Measurements from ENCODE around the gene GAS2L2.
"Not testable (repeated sequence)": the region's sequence is repeated elsewhere in the genome, so short reads cannot be mapped to it uniquely, and the experiment has no call there.

GAS2L2 gene

DNA sequence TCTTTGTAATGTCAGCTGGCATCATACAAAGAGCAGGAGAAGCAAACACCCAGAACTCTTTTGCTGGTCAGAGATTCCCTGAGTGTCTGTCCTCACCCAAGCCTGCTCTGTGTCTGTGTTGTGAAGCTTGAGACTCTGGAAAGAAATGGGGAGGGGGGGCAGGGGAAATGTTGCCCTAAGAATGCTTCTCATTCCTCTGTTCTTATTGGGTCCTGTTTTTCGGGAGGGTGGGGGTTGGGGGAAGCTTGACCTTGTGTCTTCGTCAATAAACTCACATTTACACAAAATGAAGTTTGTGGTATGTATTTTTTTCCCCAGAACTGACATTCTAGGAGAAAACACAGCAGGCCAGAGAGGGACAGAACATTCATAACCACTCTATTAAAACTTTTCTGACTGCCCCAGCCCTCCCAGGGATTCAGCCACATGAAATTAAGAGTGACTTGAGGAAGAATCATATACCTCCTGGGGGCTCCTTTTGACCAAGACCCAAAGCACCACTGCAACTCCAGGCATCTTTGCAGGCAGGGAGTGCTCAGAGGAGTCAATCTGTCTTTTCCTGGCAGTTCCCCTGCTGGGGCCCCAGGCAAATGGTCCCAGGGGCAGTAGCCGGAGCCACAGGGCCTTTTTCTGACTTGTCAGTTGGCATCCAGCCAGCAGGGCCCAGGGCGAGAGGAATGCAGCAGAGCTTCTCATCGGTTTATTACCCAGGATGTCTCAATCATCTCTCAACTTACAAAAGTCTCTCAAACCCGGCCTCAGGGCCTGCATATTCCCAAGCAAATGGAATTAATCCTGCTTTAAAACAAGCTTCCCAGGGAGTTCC is 26.7 kb downstream of the GAS2L2 start:
- DNase-seq: no peak

DNA sequence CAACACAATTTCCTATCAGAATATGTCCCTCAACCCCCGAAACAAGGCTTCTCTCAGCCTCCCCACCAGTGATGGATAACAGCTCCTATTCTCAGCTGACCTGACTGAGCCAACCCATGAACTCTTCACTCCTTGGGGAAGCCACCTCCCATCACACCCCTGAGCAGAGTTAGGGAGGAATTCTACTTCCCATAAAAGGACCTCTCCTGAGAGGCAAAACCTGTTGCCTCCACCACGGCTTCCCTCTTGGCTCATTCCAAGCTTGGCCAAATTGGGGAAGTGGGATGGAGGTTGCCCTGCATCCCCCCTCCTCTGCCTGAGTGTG is 27.3 kb downstream of the GAS2L2 start:
- DNase-seq: no peak

DNA sequence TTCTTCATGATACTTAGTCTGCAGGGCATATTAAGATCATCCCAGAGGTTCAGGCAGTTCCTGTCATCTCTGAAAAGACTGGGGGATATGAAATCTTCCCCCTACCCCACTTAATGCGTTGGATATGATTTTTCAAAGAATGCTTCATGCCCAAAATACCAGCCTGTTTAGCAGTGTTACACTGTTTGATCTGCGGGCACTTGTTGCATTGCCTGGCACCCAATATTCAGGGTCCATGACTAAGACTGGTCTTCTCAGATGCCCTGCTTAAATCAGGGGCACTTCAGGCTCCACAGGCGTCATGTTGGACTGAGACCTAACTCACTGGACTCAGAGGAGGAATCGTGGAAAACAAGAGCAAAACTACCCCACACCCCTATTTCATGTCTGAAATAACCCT is 28.0 kb downstream of the GAS2L2 start:
- DNase-seq: no peak

DNA sequence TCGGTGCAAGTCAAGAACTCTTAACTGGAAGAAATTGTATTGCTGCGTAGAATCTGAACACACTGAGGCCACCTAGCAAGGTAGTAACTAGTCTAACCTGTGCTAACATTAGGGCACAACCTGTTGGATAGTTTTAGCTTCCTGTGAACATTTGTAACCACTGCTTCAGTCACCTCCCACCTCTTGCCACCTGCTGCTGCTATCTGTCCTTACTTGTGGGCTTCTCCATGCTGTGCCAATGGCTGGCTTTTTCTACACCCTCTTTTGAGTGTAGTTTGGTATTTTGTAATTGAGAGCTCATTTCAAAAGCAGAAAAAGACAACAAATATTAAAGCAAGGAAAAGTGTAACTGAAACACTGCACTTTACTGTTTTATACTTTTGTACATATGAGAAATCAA is 29.3 kb downstream of the GAS2L2 start:
- no peak for DNase-seq

DNA sequence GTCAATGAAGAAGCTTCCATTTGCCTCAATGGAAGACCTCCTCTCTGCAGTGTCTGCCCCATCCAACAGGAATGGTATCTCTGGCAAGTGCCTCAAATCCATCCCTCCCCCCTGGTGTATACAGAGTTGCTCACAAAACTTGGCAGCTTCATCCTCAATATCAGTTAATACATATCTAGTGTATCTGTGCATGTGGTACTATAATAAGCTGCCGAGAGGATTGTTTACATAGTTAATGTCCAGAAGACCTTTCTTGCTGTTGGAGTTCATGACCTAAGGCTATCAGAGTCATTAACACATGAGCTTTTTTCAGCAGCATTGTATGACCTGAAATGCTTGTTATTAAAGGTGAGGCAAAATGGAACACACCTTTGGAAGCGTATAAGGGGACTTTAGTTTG is 35.6 kb downstream of the GAS2L2 start:
- no peak for DNase-seq

DNA sequence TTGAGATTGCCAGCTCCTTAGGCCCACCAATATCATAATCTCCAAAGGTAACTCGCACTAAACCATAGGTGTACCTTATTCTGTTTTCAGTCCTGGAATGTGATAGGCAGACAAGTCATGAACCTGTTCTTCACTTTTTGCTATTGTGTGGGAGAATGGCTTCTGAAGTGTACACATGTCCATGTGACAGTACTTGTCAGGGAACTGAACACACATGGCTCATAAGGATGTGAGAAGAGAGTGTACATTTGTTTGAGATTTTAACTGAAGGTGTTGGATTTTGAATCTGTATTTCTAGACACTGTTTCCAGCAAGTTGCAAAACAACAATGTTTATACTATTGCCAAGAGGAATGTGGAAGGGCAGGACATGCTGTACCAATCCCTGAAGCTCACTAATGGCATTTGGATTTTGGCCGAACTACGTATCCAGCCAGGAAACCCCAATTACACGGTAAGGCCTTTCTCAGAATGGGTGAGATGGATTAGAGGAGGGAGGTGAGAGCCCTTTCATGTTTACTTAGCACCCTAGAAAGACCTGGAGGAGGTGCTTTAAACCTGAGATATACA is 36.1 kb downstream of the GAS2L2 start:
- no peak for DNase-seq

DNA sequence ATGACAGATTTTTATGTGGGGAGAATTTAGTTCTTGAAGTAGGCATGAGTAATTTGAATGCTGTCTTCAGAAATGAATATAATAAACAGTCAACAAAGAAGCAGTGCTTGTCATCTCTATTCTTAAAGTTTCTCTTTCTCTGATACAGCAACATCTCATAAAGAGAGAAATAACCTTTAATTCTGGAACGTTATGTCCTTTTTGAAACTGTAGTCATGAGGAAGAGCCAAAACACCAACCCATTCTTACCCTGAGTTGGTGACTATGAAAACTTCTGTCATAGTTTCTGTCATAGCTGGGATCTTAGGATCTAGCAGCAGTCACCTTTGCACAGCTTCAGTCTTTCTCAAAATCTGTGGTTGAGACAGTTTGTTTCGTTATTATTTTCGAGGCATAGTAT is 36.9 kb downstream of the GAS2L2 start:
- DNase-seq: no peak

DNA sequence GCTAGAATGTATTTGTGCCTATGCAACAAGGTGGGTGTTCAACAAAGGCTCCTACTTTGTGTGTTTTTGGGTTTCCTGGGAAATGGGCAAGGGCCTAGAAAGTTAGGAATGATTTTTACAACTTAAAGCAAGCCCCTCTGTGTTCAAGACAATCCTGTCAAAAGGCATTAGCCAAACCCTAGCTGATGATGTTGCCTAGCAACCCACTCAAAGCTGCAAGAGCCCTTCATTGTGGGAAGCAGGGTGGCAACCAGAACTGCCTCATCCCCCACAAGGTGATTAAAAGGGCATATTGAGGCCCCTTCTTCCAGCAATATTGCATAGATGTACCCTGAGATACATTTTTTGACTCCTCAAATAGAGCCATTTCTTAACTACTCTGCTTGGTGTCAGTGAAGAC is 37.6 kb downstream of the GAS2L2 start:
- DNase-seq: no peak

DNA sequence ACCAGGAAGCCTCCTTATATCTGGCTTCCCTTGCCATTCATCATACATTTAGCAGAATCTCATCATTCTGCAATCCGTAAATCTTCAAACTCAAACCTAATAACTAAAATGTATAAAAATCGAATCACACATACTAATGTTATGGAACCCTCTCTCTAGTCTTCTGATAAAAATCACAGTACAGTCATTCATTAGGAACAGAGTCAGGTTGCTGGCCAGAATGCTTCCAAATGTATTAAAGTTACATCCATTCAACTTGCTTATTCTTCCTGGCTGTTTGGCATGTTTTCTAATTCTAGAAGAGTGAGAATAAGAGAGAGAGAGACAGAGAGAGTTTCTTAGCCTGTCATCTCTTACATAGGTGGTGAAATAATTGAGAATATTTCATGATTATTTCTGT is 38.1 kb downstream of the GAS2L2 start:
- DNase-seq: no peak

DNA sequence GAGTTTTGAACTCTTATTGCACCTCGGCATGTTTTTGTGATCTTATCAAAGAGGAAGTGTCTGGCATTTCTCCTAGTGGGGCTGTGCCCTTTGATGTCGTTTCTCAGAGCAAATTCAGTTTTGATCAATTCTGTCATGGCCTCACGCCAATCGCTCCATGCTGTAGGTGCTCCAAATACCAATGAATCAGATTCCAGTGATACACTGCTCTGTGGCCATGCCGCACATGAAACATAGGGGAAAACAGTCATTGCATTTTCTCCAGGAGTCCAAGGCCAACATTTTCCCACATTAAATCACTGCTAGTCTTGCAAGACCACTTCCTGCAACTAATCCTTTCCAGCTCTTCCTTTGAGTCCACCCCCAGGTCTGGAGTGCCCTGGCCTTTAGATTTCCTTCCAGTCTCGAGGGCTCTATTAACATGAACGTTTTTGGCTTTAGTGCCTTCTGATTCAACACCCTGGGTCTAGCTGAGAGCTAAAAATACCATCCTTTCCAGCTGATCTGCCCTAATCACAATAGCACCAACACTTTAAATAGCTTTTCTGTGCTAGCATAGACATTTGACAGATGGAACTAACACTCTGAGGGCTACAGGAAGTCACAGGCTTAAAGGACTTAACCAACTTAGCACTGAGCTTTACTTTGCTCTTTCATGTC is 39.8 kb downstream of the GAS2L2 start:
- no peak for DNase-seq

DNA sequence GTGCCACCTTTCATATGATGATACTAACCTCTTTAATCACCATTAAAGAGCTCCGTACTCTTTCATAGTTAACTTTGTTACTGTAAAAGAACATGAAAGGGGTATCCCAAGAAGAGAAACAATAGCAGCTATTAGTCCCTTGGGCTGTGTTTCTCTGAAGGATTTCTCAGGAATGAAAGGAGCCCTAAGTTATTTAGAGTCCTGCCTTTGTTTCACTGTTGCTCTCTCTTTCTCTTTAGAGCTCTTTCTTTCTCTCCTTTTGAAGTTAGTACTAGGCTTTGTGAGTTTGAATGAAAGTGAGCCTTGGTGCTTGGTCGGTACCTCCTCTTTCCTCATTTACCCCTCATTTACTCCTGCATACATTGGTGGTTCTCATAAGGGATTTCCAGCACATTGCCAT is 42.1 kb downstream of the GAS2L2 start:
- DNase-seq: no peak

DNA sequence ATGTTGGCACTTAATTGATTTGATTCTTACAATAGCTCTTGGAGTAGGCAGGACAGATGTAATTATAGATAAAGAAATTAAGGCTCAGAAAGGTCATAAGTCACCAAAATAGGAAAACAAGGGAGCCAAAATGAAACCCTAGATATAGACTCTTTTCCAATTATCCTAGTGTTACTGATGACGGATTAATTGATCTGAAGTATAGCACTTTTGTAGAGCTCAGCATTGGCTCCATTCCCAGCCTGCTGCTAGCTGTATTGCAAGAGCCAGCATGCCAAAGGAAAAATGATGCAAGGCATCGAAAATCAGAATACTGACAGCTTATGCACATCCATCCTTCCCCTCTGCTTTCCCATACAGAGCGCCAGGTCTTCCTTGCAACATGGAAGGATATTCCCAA is 43.2 kb downstream of the GAS2L2 start:
- no peak for DNase-seq

DNA sequence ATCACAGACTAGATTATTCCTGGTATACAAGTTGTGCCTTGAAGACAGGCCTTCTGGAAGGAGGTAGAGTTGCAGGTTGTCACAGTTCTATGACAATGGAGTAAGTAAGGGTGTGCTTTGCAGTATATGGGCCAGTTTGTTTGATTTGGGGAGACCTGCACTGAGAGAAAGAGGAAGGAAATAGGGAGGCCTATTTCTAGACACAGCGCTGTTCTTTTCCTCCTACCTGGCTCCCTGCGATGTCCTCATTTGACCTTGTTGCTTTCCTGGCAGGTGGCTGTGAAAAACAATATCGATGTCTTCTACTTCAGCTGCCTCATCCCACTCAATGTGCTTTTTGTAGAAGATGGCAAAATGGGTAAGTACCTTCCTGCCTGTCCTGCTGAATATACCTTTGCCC is 44.1 kb downstream of the GAS2L2 start:
- DNase-seq: no peak

DNA sequence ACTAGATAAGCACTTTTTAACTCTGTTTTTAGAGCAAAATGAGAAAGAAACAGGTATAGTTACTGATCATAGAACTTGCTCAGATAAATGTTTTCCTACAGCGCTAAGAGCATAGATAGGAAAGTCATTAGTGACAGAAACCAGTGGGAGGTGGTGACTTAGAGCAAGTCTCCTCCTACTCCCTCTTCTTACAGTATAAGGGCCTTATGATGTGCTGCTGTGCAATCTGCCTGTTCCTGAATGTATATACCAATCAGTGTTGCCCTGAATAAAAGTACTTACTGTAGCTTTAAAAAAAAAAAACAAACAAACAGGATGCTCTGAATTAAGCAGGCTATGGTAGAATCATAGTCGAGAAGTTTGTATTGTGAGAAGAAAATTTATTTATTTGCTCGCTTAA is 44.9 kb downstream of the GAS2L2 start:
- no peak for DNase-seq

DNA sequence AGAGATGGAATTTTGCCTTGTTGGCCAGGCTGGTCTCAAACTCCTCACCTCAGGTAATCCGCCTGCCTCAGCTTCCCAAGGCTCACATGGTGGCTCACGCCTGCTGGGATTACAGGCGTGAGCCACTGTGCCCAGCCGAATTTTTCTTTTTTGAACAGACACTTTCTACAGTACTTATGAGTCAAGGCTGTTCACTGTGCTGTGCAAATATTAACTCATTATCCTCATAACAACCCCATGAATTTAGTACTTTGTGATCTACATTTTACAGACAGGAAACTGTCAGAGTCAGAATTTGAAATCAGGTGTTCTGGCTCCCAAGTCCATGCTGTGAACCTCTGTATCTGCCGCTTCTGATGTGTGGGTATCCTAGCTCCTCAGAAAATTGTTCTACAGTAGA is 47.3 kb downstream of the GAS2L2 start:
- DNase-seq: no peak

DNA sequence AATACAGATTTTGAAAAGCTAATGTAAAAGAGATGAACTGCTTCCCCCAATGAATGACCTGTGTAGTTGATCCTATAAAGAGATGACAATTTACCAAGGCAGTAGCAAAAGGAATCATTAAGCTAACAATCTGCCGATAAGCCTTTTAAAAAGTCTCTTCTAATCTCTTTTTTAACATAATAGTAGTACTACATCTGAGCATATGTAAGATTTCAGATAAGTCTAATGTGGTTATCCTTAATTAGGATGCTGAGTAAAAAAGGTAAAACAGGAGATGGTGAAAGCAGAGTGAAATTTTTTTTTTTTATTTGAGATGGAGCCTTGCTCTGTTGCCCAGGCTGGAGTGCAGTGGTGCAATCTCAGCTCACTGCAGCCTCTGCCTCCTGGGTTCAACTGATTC is 47.8 kb downstream of the GAS2L2 start:
- no peak for DNase-seq

DNA sequence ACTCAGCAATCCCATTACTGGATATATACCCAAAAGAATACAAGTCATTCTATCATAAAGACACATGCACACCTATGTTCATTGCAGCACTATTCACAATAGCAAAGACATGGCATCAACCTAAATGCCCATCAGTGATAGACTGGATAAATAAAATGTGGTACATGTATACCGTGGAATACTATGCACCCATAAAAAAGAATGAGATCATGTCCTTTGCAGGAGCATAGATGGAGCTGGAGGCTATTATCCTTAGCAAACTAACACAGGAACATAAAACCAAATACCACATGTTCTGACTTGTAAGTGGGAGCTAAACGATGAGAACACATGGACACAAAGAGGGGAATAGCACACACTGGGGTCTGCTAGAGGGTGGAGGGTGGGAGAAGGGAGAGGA is 49.7 kb downstream of the GAS2L2 start:
- DNase-seq: not testable (repeated sequence)

DNA sequence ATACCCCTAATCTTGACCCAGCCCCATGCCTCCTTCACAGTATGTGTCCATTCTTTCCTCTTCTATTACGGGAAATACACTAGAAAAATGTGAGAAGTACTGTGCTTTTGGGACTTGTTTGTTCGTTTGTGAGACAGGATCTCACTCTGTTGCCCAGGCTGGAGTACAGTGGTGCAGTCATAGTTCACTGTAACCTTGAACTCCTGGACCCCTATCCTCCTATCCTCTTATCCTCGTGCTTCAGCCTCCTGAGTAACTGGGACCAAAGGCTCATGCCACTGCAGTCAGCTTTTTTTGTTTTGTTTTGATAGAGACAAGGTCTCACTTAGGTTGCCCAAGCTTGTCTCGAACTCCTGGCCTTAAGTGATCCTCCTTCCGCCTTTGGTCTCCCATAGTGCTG is 51.5 kb downstream of the GAS2L2 start:
- DNase-seq: no peak

DNA sequence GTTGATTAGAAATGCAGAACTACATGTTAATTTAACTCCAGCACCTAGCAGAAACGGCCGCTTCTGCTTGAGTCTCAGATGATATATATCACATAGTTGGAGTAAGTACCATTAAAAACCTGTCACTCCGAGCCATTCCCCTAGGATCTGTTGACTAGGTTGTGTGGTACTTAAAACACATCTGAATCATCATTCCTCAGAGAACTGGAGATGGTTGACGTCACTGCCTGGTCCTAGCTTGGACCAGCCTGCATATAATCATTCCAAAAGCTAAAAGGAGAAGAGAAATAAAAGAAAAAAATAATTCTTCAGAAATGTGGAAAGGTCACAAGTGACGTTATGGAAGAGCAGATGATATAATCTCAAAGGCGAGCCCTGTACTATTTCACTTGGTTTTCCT is 52.9 kb downstream of the GAS2L2 start:
- no peak for DNase-seq

DNA sequence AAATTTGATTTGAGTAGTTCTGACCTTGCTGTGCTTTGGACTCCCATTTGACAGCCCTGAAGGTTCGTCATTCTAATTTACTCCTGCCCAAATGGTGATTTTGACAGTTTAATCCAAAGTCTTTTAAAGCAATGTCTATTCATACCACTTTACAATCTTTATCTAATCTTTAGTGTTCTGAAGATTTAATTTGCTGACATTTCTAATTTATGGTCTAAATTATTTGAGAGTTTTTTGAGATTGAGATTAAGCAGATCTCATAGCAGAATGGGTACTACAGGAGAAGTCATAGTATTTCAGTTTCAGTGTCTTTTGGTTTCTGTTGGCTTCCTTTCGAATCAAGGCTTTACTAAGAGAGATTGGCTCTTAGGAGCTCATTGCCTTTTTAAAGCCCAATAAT is 54.2 kb downstream of the GAS2L2 start:
- DNase-seq: no peak

DNA sequence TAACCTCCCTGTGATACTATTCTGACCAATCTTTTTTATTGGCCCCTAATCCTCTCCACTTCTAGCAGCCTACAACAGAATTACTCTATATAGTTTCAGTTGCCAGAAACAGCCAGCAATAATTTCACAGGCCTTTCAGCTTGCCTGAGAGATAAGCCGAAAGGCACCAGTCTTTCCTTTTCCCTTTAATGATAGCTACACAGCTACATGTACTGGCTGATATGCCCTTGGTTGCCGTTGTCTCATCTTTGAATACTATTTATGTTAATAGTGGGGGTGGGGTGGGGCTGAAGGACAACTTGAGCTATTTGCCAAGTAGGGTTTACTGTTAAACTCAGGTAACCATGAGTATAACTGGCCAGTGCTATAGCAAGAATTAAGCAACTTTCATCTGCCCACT is 57.4 kb downstream of the GAS2L2 start:
- DNase-seq: no peak

DNA sequence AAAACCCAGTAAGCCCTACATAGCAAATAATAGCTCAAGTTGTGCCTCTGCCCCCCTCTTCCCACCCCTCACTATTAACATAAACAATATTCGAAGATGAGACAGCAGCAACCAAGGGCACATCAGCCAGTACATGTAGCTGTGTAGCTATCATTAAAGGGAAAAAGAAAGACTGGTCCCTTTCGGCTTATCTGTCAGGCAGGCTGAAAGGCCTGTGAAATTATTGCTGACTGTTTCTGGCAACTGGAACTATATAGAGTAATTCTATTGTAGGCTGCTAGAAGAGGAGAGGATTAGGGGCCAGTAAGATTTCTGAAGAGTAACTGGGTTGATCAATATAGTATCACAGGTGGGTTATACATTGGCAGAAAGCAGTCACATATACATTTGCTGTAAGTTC is 58.1 kb downstream of the GAS2L2 start:
- no peak for DNase-seq

All from SW 1271 (cell line).